Measurements from ENCODE around the gene RPGRIP1L. TPM values are rescaled to one million over a fixed set of nuclear protein-coding genes. Genes with fewer than 3 reads are reported as not detected.

RPGRIP1L gene
- total and polyA plus RNA-seq, 3 donors from 2014 or later: 22.0 to 37.4 (median 23.0) TPM

DNA sequence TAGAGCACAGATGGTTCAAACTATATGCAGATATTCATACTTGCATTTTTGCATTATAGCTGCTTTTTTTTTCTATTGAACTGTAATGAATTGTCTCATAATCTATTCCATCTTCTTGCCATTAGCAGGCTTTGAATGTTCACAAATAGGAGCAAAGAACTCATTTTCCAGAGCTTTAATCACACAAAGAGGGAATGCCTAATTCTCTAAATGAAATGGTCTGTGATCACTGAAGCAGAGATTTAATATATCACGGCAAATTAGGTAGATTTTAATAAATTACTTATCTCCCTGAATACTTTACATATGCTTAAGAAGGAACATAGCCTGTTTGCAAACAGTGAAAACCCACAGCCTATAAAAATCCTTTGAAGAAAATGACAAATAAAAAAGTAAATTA is 103.0 kb downstream of the RPGRIP1L start:
- Histone ChIP-seq H3K27ac (no peak overlapping the region), H3K4me3 (no peak overlapping the region), H3K36me3 (ENCODE audit: low read depth, missing control alignments) (no peaks in the 10 kb centered on the region), H3K9me3 (no peaks in the 10 kb centered on the region), H3K27me3 (no peaks in the 10 kb centered on the region), H3K4me1 (no peaks in the 10 kb centered on the region)
- intact Hi-C loops (cut with DNase I; ENCODE audit: low total_unique reads): no loop called here
- WGBS, 2 donors: 92 to 100% methylated on average over 1 of the region's 1 CpG
- TF ChIP-seq, protein P1, sequence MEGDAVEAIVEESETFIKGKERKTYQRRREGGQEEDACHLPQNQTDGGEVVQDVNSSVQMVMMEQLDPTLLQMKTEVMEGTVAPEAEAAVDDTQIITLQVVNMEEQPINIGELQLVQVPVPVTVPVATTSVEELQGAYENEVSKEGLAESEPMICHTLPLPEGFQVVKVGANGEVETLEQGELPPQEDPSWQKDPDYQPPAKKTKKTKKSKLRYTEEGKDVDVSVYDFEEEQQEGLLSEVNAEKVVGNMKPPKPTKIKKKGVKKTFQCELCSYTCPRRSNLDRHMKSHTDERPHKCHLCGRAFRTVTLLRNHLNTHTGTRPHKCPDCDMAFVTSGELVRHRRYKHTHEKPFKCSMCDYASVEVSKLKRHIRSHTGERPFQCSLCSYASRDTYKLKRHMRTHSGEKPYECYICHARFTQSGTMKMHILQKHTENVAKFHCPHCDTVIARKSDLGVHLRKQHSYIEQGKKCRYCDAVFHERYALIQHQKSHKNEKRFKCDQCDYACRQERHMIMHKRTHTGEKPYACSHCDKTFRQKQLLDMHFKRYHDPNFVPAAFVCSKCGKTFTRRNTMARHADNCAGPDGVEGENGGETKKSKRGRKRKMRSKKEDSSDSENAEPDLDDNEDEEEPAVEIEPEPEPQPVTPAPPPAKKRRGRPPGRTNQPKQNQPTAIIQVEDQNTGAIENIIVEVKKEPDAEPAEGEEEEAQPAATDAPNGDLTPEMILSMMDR (IDR thresholded peaks at IDR 0.05): no peak
- TF ChIP-seq POLR2A (IDR thresholded peaks at IDR 0.05): no peak
- DNase-seq: no peak

DNA sequence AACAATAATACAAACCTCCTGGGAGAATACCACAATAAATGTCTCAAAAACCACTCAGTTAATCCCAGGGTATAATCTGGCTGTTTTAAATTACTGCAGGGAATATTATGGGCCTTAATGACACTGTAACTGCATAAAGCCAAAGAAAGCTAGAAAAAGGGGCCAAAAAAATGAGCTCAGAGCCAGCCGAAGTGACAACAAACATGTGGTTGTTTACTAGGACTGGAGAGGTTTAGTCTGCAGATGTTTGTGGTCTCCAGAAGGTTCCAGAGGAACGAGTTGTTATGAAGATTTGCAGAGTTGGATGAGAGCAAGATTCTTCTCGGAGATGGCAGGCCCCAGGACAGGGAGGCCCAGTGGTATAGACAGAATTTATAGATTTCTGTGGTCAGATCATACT is 103.5 kb downstream of the RPGRIP1L start:
- no peaks in the 10 kb centered on the region for H3K36me3 ChIP-seq (ENCODE audit: low read depth, missing control alignments)
- H3K27me3 ChIP-seq: no peaks in the 10 kb centered on the region
- WGBS, 2 donors: 62 to 69% methylated on average over 3 of the region's 3 CpGs
- intact Hi-C loops (cut with DNase I; ENCODE audit: low total_unique reads): no loop called here
- H3K27ac ChIP-seq: no peak overlapping the region
- TF ChIP-seq, protein P1 (IDR thresholded peaks at IDR 0.05): no peak
- TF ChIP-seq POLR2A (IDR thresholded peaks at IDR 0.05): no peak
- no peaks in the 10 kb centered on the region for H3K9me3 ChIP-seq
- no peak overlapping the region for H3K4me3 ChIP-seq
- DNase-seq: no peak
- no peaks in the 10 kb centered on the region for H3K4me1 ChIP-seq

DNA sequence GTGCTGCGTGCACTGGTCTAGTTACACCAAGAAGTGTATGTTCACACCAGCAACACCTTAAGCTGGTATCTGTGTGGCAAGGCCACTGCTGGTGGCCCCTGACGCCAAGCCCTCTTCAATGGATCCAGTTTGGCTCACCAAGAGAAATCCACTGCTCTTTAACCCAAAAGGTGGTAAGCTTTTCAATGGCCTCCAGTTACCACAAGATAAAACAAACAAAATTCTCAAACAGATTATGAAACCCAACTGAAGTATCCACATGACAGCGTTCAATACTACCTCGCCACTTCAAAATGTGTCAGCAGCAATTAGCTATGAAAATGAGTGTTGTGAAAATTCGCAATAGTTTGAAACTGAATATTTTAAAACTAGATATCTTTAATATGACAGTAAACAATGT is 104.1 kb downstream of the RPGRIP1L start:
- Histone ChIP-seq H3K36me3 (ENCODE audit: low read depth, missing control alignments) (no peaks in the 10 kb centered on the region), H3K27ac (no peak overlapping the region), H3K27me3 (no peaks in the 10 kb centered on the region), H3K4me1 (no peaks in the 10 kb centered on the region), H3K9me3 (no peaks in the 10 kb centered on the region), H3K4me3 (no peak overlapping the region)
- TF ChIP-seq, protein P1 (IDR thresholded peaks at IDR 0.05): no peak
- TF ChIP-seq POLR2A (IDR thresholded peaks at IDR 0.05): no peak
- DNase-seq: no peak
- 96 to 97% methylated on average over 5 of the region's 5 CpGs for WGBS, 2 donors
- intact Hi-C loops (cut with DNase I; ENCODE audit: low total_unique reads): no loop called here

DNA sequence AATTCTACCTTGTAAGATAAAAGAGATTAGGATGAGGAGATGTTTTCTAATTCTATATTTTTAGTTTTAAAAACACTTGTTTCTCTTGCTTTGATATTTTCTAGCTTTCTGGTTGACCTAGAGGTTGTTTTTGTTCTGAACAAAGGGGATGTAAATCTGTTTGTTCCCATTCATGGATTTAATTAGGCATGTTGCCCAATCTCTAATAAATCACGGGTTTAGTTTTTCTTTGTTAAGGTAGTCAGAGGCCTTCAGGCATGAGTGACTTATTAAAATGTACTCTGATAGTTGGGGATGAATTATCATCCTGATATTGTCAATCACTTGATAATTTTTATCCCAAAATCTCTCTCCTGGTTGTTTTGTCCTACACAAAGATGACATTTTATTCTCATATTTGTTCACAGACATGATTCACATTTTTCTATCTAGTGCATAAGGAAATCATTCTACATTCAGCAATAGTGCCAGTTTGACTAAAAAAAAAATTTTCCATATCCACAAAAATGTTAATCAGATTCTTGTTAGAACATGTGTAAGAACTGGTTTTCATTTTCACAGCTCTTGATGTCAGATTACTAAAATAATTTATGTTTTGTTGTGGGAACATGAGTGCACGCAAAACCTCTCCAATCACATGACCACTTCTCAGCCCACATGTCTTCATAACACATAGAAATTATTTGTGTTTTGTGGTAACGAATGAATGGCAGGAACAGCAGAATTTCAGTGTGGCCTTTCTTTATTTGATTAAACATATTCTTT is 105.0 kb downstream of the RPGRIP1L start:
- Histone ChIP-seq H3K4me3 (no peak overlapping the region), H3K27me3 (no peaks in the 10 kb centered on the region), H3K4me1 (no peaks in the 10 kb centered on the region), H3K27ac (no peak overlapping the region), H3K36me3 (ENCODE audit: low read depth, missing control alignments) (no peaks in the 10 kb centered on the region), H3K9me3 (no peaks in the 10 kb centered on the region)
- 86% methylated on average over 3 of the region's 3 CpGs for WGBS, 2 donors
- no peak for DNase-seq
- TF ChIP-seq, protein P1 (IDR thresholded peaks at IDR 0.05): no peak
- intact Hi-C loops (cut with DNase I; ENCODE audit: low total_unique reads): no loop called here

DNA sequence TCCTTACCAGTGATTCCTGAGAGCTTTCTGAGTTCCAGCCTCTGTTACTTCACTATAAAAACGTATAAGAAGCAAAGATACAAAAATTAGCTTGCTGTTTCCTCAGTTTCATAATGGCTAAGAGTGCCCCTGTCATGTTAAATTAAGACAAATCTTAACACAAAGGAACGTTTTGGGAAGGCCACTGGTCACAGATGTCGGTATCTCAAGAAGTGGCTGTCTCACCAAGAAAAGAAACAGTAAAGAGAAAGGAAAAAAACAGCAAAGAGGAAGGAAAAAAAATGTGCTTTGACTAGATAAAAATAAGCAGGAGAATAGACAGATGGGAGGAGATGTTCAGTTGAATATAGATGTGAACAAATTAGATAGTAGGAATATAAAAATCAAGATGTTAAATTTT is 105.9 kb downstream of the RPGRIP1L start:
- Histone ChIP-seq H3K27me3 (no peaks in the 10 kb centered on the region), H3K9me3 (no peaks in the 10 kb centered on the region), H3K27ac (no peak overlapping the region), H3K36me3 (ENCODE audit: low read depth, missing control alignments) (no peaks in the 10 kb centered on the region), H3K4me1 (no peaks in the 10 kb centered on the region), H3K4me3 (no peak overlapping the region)
- TF ChIP-seq POLR2A (IDR thresholded peaks at IDR 0.05): no peak
- TF ChIP-seq, protein P1 (IDR thresholded peaks at IDR 0.05): no peak
- 52 to 72% methylated on average over 3 of the region's 3 CpGs for WGBS, 2 donors
- DNase-seq: no peak
- intact Hi-C loops (cut with DNase I; ENCODE audit: low total_unique reads): no loop called here
